SK-N-SH treated with all-trans-retinoic acid at 6 μM for 48 hours (cell line): ENCODE measurements around the gene NR1I3.

Experiments
- ARNTL ChIP-seq: fragments of 450-650 bp; formaldehyde crosslinking; IDR thresholded peaks from 2 replicates; pipeline ENCODE4 v1.5.0; 2020; ENCODE audit warnings: low read depth, mild to moderate bottlenecking, moderate library complexity, borderline replicate concordance
- ESRRG ChIP-seq: fragments of 250-450 bp; sonication (Bioruptor Pico); IDR thresholded peaks from 2 replicates; pipeline ENCODE4 v1.6.1; 2021; ENCODE audit warnings: mild to moderate bottlenecking
- SNAI2 ChIP-seq: fragments of 250-450 bp; sonication (Bioruptor Pico); IDR thresholded peaks from 2 replicates; pipeline ENCODE4 v1.5.0; 2020; ENCODE audit warnings: mild to moderate bottlenecking, moderate library complexity
- ZNF70 ChIP-seq: fragments of 450-650 bp; formaldehyde crosslinking; IDR thresholded peaks from 2 replicates; pipeline ENCODE4 v1.5.0; 2020; ENCODE audit warnings: mild to moderate bottlenecking, moderate library complexity
- TF ChIP-seq, protein P1 (sequence below): fragments of 250-450 bp; sonication (Bioruptor Pico); IDR thresholded peaks from 2 replicates; pipeline ENCODE4 v1.5.1; 2020; ENCODE audit warnings: low read depth, mild to moderate bottlenecking, moderate library complexity

DNA sequence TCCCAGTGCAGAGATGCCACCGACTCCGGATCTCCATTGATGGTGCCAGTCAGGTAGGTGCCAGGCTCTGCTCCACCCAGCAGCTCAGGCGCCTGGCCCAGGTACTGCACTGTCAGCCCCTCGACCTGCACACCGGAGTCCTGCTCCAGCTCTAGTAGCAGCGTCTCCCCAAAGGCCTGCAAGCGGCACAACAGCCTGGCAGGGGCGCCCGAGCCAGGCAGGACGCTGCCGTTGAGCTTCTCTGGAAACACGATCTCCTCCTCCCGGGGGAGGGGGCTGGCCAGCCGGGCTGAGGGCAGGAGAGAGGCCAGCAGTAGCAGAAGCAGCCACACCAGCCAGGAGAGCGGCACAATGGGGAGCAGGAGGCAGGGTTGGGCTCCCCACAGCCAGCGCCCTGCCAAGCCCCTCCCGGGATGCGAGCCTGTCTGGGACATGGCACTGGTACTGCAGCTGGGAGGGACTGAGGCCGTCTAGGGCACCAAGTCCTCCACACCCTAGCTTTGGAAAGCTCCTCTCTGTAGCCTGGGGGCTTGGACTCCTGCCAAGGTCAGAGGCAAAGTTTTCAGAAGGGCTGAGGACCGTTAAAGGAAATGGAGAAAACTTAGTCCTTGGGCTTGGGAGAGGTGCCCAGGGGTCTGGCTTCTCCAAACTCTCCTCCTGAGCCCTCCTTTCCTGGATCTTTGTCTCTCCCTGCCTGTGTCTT, 39.7 kb downstream of the NR1I3 start:
- TF ChIP-seq ARNTL (no peak), ESRRG (no peak), ZNF70 (no peak), SNAI2 (CRISPR knock-in tag) (no peak)
- TF ChIP-seq, protein P1, sequence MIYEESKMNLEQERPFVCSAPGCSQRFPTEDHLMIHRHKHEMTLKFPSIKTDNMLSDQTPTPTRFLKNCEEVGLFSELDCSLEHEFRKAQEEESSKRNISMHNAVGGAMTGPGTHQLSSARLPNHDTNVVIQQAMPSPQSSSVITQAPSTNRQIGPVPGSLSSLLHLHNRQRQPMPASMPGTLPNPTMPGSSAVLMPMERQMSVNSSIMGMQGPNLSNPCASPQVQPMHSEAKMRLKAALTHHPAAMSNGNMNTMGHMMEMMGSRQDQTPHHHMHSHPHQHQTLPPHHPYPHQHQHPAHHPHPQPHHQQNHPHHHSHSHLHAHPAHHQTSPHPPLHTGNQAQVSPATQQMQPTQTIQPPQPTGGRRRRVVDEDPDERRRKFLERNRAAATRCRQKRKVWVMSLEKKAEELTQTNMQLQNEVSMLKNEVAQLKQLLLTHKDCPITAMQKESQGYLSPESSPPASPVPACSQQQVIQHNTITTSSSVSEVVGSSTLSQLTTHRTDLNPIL: no peak
